Diencephalon (tissue), 1 donor: ENCODE results near the gene SLC16A10. TPM values are rescaled to one million over a fixed set of nuclear protein-coding genes. Genes with fewer than 3 reads are reported as not detected.

Experiments
- small RNA-seq: library from RNA; depleted of rRNA; stranded (forward); fragments of <200 nt; gene quantifications from one replicate; pipeline ENCODE3, GENCODE V24; 2014
- total RNA-seq: library from RNA; depleted of rRNA; stranded (reverse); fragments of >200 nt; gene quantifications from one replicate; pipeline ENCODE4 v1.2.3, GENCODE V29; 2014

The SLC16A10 gene, protein sequence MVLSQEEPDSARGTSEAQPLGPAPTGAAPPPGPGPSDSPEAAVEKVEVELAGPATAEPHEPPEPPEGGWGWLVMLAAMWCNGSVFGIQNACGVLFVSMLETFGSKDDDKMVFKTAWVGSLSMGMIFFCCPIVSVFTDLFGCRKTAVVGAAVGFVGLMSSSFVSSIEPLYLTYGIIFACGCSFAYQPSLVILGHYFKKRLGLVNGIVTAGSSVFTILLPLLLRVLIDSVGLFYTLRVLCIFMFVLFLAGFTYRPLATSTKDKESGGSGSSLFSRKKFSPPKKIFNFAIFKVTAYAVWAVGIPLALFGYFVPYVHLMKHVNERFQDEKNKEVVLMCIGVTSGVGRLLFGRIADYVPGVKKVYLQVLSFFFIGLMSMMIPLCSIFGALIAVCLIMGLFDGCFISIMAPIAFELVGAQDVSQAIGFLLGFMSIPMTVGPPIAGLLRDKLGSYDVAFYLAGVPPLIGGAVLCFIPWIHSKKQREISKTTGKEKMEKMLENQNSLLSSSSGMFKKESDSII
- 20.1 TPM for total RNA-seq

DNA sequence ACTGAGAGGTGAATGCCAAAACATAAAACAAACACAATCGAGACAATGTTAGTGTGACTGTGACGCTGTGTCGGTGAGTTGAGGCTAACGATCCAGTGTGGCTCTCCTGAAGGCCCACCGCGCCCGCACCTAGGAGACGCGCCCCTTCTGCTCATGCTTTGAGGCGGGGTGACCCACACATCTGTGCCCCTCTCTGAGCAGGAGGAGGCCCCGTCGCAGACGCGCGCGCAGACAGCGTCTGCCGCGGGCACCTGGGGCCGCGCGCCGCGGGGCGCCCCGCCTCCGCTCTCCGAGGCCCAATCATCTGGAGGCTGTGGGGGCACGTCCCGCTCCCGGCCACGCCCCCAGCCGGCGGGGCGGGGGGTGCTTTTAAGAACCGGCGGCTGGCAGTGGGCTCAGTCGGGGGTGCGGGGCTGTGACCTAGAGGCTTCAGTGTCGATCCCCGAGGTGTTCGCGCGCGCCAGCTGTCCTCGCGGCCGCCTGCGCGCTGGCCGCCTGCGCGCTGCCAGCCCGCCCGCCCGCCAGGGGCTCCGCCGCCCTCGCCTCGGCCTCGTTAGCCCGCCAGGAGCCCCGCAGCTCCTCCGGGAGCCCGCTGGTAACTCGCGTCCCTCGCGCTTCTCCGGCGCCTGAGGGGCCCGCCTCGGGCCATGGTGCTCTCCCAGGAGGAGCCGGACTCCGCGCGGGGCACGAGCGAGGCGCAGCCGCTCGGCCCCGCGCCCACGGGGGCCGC, at the start of gene SLC16A10:
TSS of gene SLC16A10 (plus strand) at position 398 of the 730 bp plus-strand sequence. CDS start at position 648, 250 bp downstream.

Small RNAs within 50 kb of the gene (small RNA-seq; reads per million reads assigned to genes)
- not detected for gene RNU6-960P

Other genes starting within 250 kb of the SLC16A10 start
- gene AMD1, start 212.7 kb upstream of the SLC16A10 start, total RNA-seq = 92.3 TPM
- gene GTF3C6, start 128.8 kb upstream of the SLC16A10 start, total RNA-seq = 52.8 TPM
- 18.9 TPM for gene RPF2, start 105.5 kb upstream of the SLC16A10 start, total RNA-seq